Measurements from ENCODE around the gene MAN1A1.

DNA sequence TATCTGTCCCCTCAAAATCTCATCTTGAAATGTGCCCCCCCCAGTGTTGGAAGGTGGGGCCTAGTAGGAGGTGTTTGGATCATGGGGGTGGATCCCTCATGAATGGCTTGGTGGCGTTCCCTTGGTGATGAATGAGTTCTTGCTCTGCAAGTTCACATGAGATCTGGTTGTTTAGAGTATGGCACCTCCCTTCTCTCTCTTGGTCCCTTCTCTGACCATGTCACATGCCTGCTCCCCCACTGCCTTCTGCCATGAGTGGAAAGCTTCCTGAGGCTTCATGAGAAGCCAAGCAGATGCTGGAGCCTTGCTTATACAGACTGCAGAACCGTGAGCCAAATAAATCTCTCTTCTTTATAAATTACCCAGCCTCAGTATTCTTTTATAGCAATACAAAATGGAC lies 70.9 kb downstream of the MAN1A1 start:
- TF ChIP-seq, protein P1, sequence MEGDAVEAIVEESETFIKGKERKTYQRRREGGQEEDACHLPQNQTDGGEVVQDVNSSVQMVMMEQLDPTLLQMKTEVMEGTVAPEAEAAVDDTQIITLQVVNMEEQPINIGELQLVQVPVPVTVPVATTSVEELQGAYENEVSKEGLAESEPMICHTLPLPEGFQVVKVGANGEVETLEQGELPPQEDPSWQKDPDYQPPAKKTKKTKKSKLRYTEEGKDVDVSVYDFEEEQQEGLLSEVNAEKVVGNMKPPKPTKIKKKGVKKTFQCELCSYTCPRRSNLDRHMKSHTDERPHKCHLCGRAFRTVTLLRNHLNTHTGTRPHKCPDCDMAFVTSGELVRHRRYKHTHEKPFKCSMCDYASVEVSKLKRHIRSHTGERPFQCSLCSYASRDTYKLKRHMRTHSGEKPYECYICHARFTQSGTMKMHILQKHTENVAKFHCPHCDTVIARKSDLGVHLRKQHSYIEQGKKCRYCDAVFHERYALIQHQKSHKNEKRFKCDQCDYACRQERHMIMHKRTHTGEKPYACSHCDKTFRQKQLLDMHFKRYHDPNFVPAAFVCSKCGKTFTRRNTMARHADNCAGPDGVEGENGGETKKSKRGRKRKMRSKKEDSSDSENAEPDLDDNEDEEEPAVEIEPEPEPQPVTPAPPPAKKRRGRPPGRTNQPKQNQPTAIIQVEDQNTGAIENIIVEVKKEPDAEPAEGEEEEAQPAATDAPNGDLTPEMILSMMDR (conservative IDR thresholded peaks at IDR 0.05; ENCODE audit: low read depth, low read length) = no peak
- no peak for TF ChIP-seq EZH2 (IDR thresholded peaks at IDR 0.05; ENCODE audit: borderline replicate concordance, low read depth, low read length, poor library complexity, severe bottlenecking)

Measured in A673 (cell line).